ENCODE results near the gene CTBP2. TPM values are rescaled to one million over a fixed set of nuclear protein-coding genes. Genes with fewer than 3 reads are reported as not detected.
A peak's percentile ranks its signal among the peaks of the same experiment; 100 is the strongest.

The CTBP2 gene
- total and polyA plus RNA-seq, 3 experiments from 2014 or later, result 1.4 to 2.8 (median 1.8) TPM

DNA sequence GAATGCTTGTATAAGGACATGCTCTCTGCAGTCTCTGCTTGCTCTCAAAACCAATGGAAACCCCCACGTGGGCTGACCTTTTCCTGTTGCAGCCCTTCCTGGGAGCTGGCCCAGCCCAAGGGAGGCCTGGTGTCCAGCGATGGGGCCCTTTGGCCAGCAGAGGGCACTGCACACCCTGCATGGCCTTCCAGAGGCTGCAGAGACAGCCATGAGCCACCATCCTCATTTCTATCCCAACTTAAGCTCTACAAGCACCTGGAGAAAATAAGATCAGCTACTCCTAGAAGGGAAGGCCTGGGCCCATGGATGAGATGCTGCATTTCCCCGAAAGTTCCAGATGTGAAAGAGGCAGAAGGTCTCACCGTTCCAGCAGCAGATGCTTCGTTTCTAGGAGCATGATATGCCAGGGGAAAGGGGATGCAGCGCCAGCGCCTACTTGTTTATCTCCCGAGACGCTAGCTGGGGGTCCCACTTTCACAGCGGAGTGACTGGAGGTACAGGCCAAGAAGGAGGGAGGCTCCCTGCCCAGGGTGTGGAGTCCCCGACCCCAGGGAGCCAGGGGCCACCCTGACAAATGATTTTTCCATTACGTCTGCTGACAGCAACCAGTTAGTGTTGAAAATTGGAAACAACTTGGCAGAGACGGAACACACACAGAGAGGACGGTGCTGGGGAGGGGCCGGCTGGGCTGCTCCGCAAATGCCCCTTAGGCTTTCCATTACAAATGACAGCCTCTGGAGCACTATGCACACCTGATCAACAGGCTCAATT, 112.1 kb downstream of the CTBP2 start:
- Mint-ChIP-seq H3K27me3 (peaks cover 2 to 20% of the 10 kb centered on the region in 2 donors), H3K9me3 (no peaks in the 10 kb centered on the region), H3K4me3 (no peak overlapping the region), H3K36me3 (no peaks in the 10 kb centered on the region), H3K27ac (no peak overlapping the region), H3K4me1 (no peaks in the 10 kb centered on the region)
- no peaks in the 10 kb centered on the region for H3K9me3 ChIP-seq (ENCODE audit: low read length)
- POLR2A ChIA-PET, result no interaction called here
- CTCF ChIA-PET, result interaction anchor here (0.6 to 1.7 kb wide), 6 partner anchors 9 to 1052 kb away, joined by 3 to 5 read pairs (median 3); no protein-coding TSS in a partner anchor
- peak; percentile 16 to 53 (median 25) for DNase-seq
- no peaks in the 10 kb centered on the region for H3K27me3 ChIP-seq (ENCODE audit: insufficient read depth, low read length, poor library complexity, severe bottlenecking)
- H3K4me1 ChIP-seq (ENCODE audit: insufficient read depth, low read length), result no peaks in the 10 kb centered on the region
- no peaks in the 10 kb centered on the region for H3K36me3 ChIP-seq (ENCODE audit: insufficient read depth, low read length)
- H3K27ac ChIP-seq (ENCODE audit: low read depth, low read length), result no peak overlapping the region
- H3K4me3 ChIP-seq (ENCODE audit: low read length), result no peak overlapping the region

DNA sequence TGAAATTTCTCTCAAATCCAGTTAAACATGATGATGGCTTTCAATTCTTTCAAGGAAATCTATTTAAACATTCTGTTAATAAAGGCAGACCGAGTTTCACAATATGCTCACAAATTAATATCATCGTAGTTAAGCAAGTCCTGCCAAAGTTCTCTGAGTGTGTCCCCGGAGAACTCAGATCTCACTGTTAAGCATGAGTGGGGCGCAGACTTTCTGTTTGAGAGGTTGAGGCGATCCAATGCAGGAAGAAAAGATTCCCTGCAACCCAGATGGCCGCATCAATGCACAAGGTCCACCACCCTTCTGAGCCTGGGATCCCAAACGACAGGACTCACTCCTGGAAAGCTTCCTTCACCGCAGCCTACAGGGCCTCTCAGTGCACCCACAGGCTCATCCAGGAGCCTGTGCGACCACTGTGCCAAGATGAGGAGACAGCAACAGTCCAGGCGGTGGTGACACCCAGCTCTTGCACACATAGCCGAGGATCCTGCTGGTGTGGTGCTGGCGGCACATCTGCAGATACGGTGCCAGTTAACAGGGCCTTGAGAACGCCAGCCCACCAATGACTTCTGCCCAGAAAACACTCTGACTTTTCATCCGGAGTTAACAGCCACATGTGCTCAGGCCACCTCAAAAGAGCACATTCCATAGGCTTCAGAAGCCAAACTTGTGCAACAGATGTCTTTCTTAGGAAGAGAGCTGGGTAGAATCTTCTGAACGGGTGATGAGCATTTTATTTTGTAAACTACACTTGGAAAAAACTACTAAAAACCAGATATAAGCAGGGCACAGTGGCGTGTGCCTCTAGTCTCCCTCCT, 116.3 kb downstream of the CTBP2 start:
- Mint-ChIP-seq H3K27me3 (peaks cover 0 to 4% of the 10 kb centered on the region in 2 donors), H3K4me3 (no peak overlapping the region), H3K4me1 (no peaks in the 10 kb centered on the region), H3K9me3 (no peaks in the 10 kb centered on the region), H3K36me3 (no peaks in the 10 kb centered on the region), H3K27ac (no peak overlapping the region)
- no peaks in the 10 kb centered on the region for H3K4me1 ChIP-seq (ENCODE audit: insufficient read depth, low read length)
- no peaks in the 10 kb centered on the region for H3K27me3 ChIP-seq (ENCODE audit: insufficient read depth, low read length, poor library complexity, severe bottlenecking)
- no peaks in the 10 kb centered on the region for H3K9me3 ChIP-seq (ENCODE audit: low read length)
- no peak for DNase-seq
- H3K36me3 ChIP-seq (ENCODE audit: insufficient read depth, low read length), result no peaks in the 10 kb centered on the region
- H3K27ac ChIP-seq (ENCODE audit: low read depth, low read length), result no peak overlapping the region
- CTCF ChIA-PET, result no interaction called here
- POLR2A ChIA-PET, result no interaction called here
- no peak overlapping the region for H3K4me3 ChIP-seq (ENCODE audit: low read length)

DNA sequence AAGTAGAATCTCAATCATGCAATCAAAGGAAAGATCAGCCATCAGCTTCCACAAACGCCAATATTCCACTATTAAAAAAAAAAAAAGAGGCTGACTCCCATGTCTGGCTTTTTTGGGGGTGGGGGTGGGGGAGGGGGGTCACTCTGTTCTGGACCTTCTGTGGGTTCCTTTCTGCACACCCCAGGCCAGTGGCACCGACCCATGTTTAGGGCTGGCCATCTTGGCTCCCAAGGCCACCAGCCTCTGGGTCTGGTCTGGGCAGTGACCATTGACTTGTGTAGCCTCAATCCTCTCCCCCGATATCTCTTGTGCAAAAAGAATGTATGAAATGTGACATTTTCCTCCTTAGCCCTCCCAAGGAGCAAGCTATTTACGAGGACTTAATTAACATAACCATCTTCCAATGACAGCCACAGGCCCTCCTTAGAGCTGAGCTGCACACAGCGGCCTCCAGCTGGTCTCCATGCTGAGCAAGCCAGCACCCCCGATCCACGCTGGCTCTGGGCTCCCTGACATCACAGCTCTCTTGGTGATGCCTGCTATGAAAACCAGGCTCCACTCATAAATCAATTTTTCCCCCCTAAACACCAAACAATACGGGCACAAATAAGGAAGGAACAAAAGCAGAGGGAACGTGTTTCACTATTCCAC, 118.4 kb downstream of the CTBP2 start:
- no peak for DNase-seq
- CTCF ChIA-PET, result no interaction called here
- no peaks in the 10 kb centered on the region for H3K4me1 ChIP-seq (ENCODE audit: insufficient read depth, low read length)
- no peaks in the 10 kb centered on the region for H3K9me3 Mint-ChIP-seq
- peak overlapping the region in 1 of 8 donors; percentile 83 for H3K27ac Mint-ChIP-seq
- POLR2A ChIA-PET, result no interaction called here
- no peak overlapping the region for H3K4me3 Mint-ChIP-seq
- no peaks in the 10 kb centered on the region for H3K36me3 ChIP-seq (ENCODE audit: insufficient read depth, low read length)
- H3K27me3 ChIP-seq (ENCODE audit: insufficient read depth, low read length, poor library complexity, severe bottlenecking), result no peaks in the 10 kb centered on the region
- H3K4me1 Mint-ChIP-seq, result no peaks in the 10 kb centered on the region
- no peaks in the 10 kb centered on the region for H3K36me3 Mint-ChIP-seq
- peaks cover 0 to 4% of the 10 kb centered on the region in 2 donors for H3K27me3 Mint-ChIP-seq
- H3K4me3 ChIP-seq (ENCODE audit: low read length), result no peak overlapping the region
- H3K9me3 ChIP-seq (ENCODE audit: low read length), result no peaks in the 10 kb centered on the region
- H3K27ac ChIP-seq (ENCODE audit: low read depth, low read length), result no peak overlapping the region

DNA sequence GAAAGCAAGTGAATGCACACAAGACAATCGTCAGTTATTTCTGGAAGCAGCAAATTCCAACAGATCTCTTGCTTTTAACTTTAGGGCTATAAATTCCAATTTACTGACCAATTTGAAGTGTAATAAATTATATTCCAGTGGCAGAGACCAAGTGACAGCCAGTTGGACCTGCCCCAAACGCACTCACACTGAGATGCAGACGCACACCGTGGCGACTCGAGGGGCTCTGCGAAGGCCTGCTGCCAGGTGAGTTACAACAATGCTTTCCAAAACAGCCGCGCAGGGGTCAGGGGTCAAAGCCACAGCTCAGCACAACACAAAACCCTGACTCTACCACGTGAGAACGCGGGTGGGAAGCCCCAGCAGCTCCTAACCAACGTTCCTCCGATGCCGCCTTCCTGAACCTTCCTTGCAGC, 121.0 kb downstream of the CTBP2 start:
- H3K36me3 ChIP-seq (ENCODE audit: insufficient read depth, low read length), result no peaks in the 10 kb centered on the region
- Mint-ChIP-seq H3K4me1 (no peaks in the 10 kb centered on the region), H3K9me3 (no peaks in the 10 kb centered on the region), H3K4me3 (no peak overlapping the region), H3K36me3 (no peaks in the 10 kb centered on the region), H3K27ac (no peak overlapping the region), H3K27me3 (peaks cover 5 to 7% of the 10 kb centered on the region in 2 donors)
- CTCF ChIA-PET, result no interaction called here
- no peaks in the 10 kb centered on the region for H3K27me3 ChIP-seq (ENCODE audit: insufficient read depth, low read length, poor library complexity, severe bottlenecking)
- POLR2A ChIA-PET, result no interaction called here
- no peaks in the 10 kb centered on the region for H3K9me3 ChIP-seq (ENCODE audit: low read length)
- no peak overlapping the region for H3K4me3 ChIP-seq (ENCODE audit: low read length)
- DNase-seq, result no peak
- H3K4me1 ChIP-seq (ENCODE audit: insufficient read depth, low read length), result no peaks in the 10 kb centered on the region
- H3K27ac ChIP-seq (ENCODE audit: low read depth, low read length), result no peak overlapping the region

DNA sequence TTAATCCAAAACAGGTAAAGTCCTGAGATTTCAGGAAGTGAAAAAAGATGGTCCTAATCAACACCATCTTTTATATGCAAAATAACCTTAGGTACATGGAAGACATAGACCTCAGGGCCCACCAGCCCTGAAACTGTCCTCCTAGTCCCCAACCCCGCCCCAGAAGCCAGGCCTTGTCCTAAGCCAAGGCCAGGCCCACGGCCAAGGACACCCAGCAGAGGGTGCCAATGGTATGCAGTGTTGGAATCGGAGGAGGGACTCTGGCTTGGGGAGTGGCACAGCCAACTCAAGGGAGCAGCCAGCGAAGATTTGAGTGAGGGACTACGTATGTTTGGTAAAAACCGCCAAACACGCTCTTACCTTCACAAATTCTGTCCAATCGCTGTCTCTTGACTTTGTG, 121.7 kb downstream of the CTBP2 start:
- Histone ChIP-seq H3K27me3 (ENCODE audit: insufficient read depth, low read length, poor library complexity, severe bottlenecking) (no peaks in the 10 kb centered on the region), H3K36me3 (ENCODE audit: insufficient read depth, low read length) (no peaks in the 10 kb centered on the region), H3K9me3 (ENCODE audit: low read length) (no peaks in the 10 kb centered on the region), H3K27ac (ENCODE audit: low read depth, low read length) (no peak overlapping the region), H3K4me1 (ENCODE audit: insufficient read depth, low read length) (no peaks in the 10 kb centered on the region), H3K4me3 (ENCODE audit: low read length) (no peak overlapping the region)
- Mint-ChIP-seq H3K27ac (no peak overlapping the region), H3K27me3 (peaks cover 5 to 7% of the 10 kb centered on the region in 2 donors), H3K4me3 (no peak overlapping the region), H3K4me1 (no peaks in the 10 kb centered on the region), H3K9me3 (no peaks in the 10 kb centered on the region), H3K36me3 (no peaks in the 10 kb centered on the region)
- POLR2A ChIA-PET, result no interaction called here
- no peak for DNase-seq
- CTCF ChIA-PET, result no interaction called here

DNA sequence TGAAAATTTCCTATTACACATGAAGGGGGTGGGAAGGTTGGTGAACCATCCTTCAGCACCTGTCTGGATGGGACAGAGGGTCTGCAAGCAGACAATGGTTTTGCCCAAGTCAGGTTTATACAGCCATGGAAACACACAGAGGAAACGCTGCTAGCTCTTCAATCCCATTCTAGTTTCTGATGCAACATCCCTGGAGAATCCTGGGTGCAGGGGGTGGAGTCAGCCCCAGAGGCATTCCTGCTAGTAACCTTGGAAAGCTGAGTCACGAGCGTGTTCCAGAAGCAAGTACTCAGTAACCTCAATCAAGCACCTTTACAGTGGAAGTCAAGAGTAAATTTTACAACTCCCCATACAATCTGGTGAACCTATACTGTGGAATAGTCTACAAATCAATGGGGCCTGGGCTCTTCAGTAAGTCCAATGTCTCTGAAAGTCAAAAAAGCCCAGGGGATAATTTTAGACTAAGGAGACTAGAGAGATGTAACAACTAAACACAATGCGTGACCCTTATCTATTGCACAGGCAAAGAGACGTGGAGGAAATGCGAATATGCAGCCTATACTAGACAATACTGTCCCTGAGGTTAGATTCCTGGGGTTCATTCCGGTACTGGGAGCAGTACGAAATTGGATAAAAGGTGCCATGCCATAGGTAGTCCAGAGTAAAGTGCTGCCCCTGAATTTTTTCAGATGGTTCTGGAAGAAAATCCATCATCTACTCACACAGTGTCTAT, 123.1 kb downstream of the CTBP2 start:
- no peaks in the 10 kb centered on the region for H3K4me1 Mint-ChIP-seq
- CTCF ChIA-PET, result no interaction called here
- peak overlapping the region in 1 of 8 donors; percentile 17 for H3K27ac Mint-ChIP-seq
- H3K4me3 Mint-ChIP-seq, result no peak overlapping the region
- no peak for DNase-seq
- H3K27me3 ChIP-seq (ENCODE audit: insufficient read depth, low read length, poor library complexity, severe bottlenecking), result no peaks in the 10 kb centered on the region
- H3K27me3 Mint-ChIP-seq, result peaks cover 2 to 10% of the 10 kb centered on the region in 2 donors
- H3K36me3 ChIP-seq (ENCODE audit: insufficient read depth, low read length), result no peaks in the 10 kb centered on the region
- POLR2A ChIA-PET, result no interaction called here
- H3K9me3 Mint-ChIP-seq, result no peaks in the 10 kb centered on the region
- H3K27ac ChIP-seq (ENCODE audit: low read depth, low read length), result no peak overlapping the region
- H3K36me3 Mint-ChIP-seq, result no peaks in the 10 kb centered on the region
- H3K4me1 ChIP-seq (ENCODE audit: insufficient read depth, low read length), result no peaks in the 10 kb centered on the region
- H3K4me3 ChIP-seq (ENCODE audit: low read length), result no peak overlapping the region
- no peaks in the 10 kb centered on the region for H3K9me3 ChIP-seq (ENCODE audit: low read length)

DNA sequence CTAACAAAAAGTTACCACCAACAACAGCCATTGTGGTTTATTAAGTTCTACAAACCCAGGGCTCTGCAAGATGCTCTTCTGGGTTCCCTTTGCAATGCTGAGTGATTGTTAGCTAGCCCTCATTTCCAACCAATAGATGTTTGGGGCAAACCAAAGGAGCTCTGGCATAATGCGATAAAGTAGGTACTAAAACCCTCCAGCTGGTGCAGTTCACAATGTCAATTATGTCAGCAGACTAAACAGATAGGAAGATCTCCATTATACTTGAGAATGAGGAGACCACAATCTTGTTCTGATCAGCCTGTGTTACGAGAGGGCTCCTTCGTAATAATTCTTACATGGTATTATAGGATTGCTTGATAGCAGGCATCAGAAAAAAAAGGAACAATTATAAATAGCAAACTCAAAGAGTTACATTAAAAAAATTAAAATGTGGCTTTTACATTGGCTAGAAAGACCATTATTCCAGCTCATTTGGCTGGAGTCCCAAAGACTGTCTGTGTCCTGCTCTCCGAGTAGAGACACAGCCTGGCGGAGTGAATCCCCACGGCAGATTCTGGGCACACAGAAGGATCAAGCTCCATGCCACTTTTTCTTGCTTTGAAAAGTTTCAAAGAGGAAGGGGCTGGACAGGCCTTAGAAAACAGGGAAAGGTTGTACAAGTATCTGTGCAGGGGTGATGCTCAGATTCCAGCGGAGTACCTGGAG, 124.6 kb downstream of the CTBP2 start:
- Mint-ChIP-seq H3K9me3 (no peaks in the 10 kb centered on the region), H3K4me3 (no peak overlapping the region), H3K36me3 (no peaks in the 10 kb centered on the region), H3K27me3 (peaks cover 7 to 15% of the 10 kb centered on the region in 2 donors), H3K27ac (peak overlapping the region in 1 of 8 donors; percentile 38), H3K4me1 (no peaks in the 10 kb centered on the region)
- Histone ChIP-seq H3K36me3 (ENCODE audit: insufficient read depth, low read length) (no peaks in the 10 kb centered on the region), H3K4me1 (ENCODE audit: insufficient read depth, low read length) (no peaks in the 10 kb centered on the region), H3K27ac (ENCODE audit: low read depth, low read length) (no peak overlapping the region), H3K4me3 (ENCODE audit: low read length) (no peak overlapping the region), H3K9me3 (ENCODE audit: low read length) (no peaks in the 10 kb centered on the region), H3K27me3 (ENCODE audit: insufficient read depth, low read length, poor library complexity, severe bottlenecking) (no peaks in the 10 kb centered on the region)
- ChIA-PET CTCF (interaction anchor here (1.3 kb wide), 1 partner anchor 12 kb away, joined by 3 read pairs; no protein-coding TSS in a partner anchor), POLR2A (no interaction called here)
- DNase-seq, result no peak
